Measurements from ENCODE around the gene FBXW11.

- TF ChIP-seq CTCF (IDR thresholded peaks at IDR 0.05) (no peak), JAZF1 (CRISPR knock-in tag; IDR thresholded peaks at IDR 0.05) (no peak), USF2 (CRISPR knock-in tag; IDR thresholded peaks at IDR 0.05) (no peak), FOXP1 (CRISPR knock-in tag; IDR thresholded peaks at IDR 0.05; ENCODE audit: borderline replicate concordance) (no peak), CREB1 (CRISPR knock-in tag; IDR thresholded peaks at IDR 0.05) (no peak), MAX (CRISPR knock-in tag; IDR thresholded peaks at IDR 0.05) (no peak), ZNF138 (CRISPR knock-in tag; conservative IDR thresholded peaks at IDR 0.05) (no peak), ATF3 (CRISPR knock-in tag; conservative IDR thresholded peaks at IDR 0.05) (no peak), USF1 (CRISPR knock-in tag; IDR thresholded peaks at IDR 0.05) (no peak), FOXP4 (CRISPR knock-in tag; IDR thresholded peaks at IDR 0.05) (no peak)
Observed at GRCh38 chr5:171978519-171978918, 27.9 kb downstream of the FBXW11 start.
